Liver (tissue), 9 donors: Measurements from ENCODE around the gene DSCAM. TPM values are rescaled to one million over a fixed set of nuclear protein-coding genes. Genes with fewer than 3 reads are reported as not detected.

Experiments
- DNase-seq: peaks from one replicate; pipeline ENCODE4 v3.0.0-alpha.2; 2017; ENCODE audit warnings: low spot score
- H3K27ac ChIP-seq, 2 donors: one replicate each; pipeline ENCODE4 v1.7.0; 2013; ENCODE audit warnings: inconsistent platforms in 2 of 2, low read length in 2 of 2, control low read depth in 1 of 2, low read depth in 1 of 2, mild to moderate bottlenecking in 1 of 2
- H3K27me3 ChIP-seq, 4 donors: one replicate each; pipeline versions ENCODE4 v1.6.1 to v1.7.0; 2013; ENCODE audit warnings: low read length in 3 of 4, inconsistent platforms in 1 of 4, mild to moderate bottlenecking in 1 of 4, moderate library complexity in 1 of 4; ENCODE audit not compliant: control insufficient read depth in 4 of 4, insufficient read depth in 4 of 4
- H3K36me3 ChIP-seq, 4 donors: one replicate each; pipeline versions ENCODE4 v1.6.1 to v1.7.0; 2013; ENCODE audit warnings: low read length in 3 of 4, mild to moderate bottlenecking in 3 of 4, low read depth in 1 of 4, moderate library complexity in 1 of 4; ENCODE audit not compliant: control insufficient read depth in 4 of 4, insufficient read depth in 3 of 4
- H3K4me1 ChIP-seq, 4 donors: one replicate each; pipeline versions ENCODE4 v1.6.1 to v1.7.0; 2013; ENCODE audit warnings: low read length in 3 of 4, mild to moderate bottlenecking in 3 of 4, moderate library complexity in 1 of 4; ENCODE audit not compliant: control insufficient read depth in 4 of 4, insufficient read depth in 4 of 4
- H3K4me3 ChIP-seq, 3 donors: one replicate each; pipeline versions ENCODE4 v1.6.1 to v1.7.0; 2013; ENCODE audit warnings: low read length in 3 of 3, control low read depth in 1 of 3, low read depth in 1 of 3, mild to moderate bottlenecking in 1 of 3
- H3K9ac ChIP-seq, 2 donors: one replicate each; pipeline ENCODE4 v1.7.0; 2013; ENCODE audit warnings: low read length in 2 of 2, mild to moderate bottlenecking in 2 of 2, moderate library complexity in 2 of 2, control low read depth in 1 of 2, low read depth in 1 of 2
- H3K9me3 ChIP-seq, 4 donors: one replicate each; pipeline versions ENCODE4 v1.6.1 to v1.7.0; 2013; ENCODE audit warnings: low read length in 3 of 4; ENCODE audit not compliant: control insufficient read depth in 4 of 4
- EGR1 ChIP-seq, 2 donors: IDR thresholded peaks; 2 replicates each; pipeline ENCODE4 v1.6.1; 2016 to 2018; ENCODE audit warnings: antibody characterized with exemption in 2 of 2, low read depth in 2 of 2
- FOXA1 ChIP-seq: IDR thresholded peaks from 2 replicates; pipeline ENCODE4 v1.6.1; 2016; ENCODE audit warnings: antibody characterized with exemption
- FOXA2 ChIP-seq: IDR thresholded peaks from 2 replicates; pipeline ENCODE4 v1.6.1; 2016; ENCODE audit warnings: antibody characterized with exemption
- GABPA ChIP-seq, 2 donors: IDR thresholded peaks in 1 of 2; conservative IDR thresholded peaks in 1 of 2; 2 replicates each; pipeline ENCODE4 v1.6.1; 2016; ENCODE audit warnings: antibody characterized with exemption in 2 of 2, mild to moderate bottlenecking in 1 of 2, moderate library complexity in 1 of 2
- HNF4A ChIP-seq, 2 donors: conservative IDR thresholded peaks; 2 replicates each; pipeline ENCODE4 v1.6.1; 2016; ENCODE audit warnings: antibody characterized with exemption in 2 of 2, mild to moderate bottlenecking in 2 of 2
- HNF4G ChIP-seq: IDR thresholded peaks from 2 replicates; pipeline ENCODE4 v1.6.1; 2016; ENCODE audit warnings: antibody characterized with exemption
- JUND ChIP-seq, 2 donors: IDR thresholded peaks; 2 replicates each; pipeline ENCODE4 v1.6.1; 2016; ENCODE audit warnings: antibody characterized with exemption in 2 of 2
- NR2F2 ChIP-seq: IDR thresholded peaks from 2 replicates; pipeline ENCODE4 v1.6.1; 2016; ENCODE audit warnings: antibody characterized with exemption
- RAD21 ChIP-seq, 2 donors: IDR thresholded peaks; 2 replicates each; pipeline ENCODE4 v1.6.1; 2016; ENCODE audit warnings: antibody characterized with exemption in 2 of 2, mild to moderate bottlenecking in 2 of 2
- RXRA ChIP-seq, 2 donors: IDR thresholded peaks; 2 replicates each; pipeline ENCODE4 v1.6.1; 2017 to 2018; ENCODE audit warnings: antibody characterized with exemption in 2 of 2, mild to moderate bottlenecking in 1 of 2
- SP1 ChIP-seq: IDR thresholded peaks from 2 replicates; pipeline ENCODE4 v1.6.1; 2018; ENCODE audit warnings: antibody characterized with exemption, mild to moderate bottlenecking
- TAF1 ChIP-seq: conservative IDR thresholded peaks from 2 replicates; pipeline ENCODE4 v1.6.1; 2016; ENCODE audit warnings: antibody characterized with exemption, mild to moderate bottlenecking
- YY1 ChIP-seq: IDR thresholded peaks from 2 replicates; pipeline ENCODE4 v1.6.1; 2016; ENCODE audit warnings: antibody characterized with exemption, mild to moderate bottlenecking
- WGBS: extraction: QIAGEN DNeasy Blood & Tissue Kit; methylation state at CpG from one replicate; pipeline ENCODE4 v1.1.7; 2013; 5-methylcytosine and 5-hydroxymethylcytosine counted together
- polyA plus RNA-seq, 2 donors: library from polyadenylated mRNA; stranded (reverse) in 1 of 2; unstranded in 1 of 2; fragments of 200-250 nt in 1 of 2; fragments of >200 nt in 1 of 2; fragmentation: Nextera tagmentation in 1 of 2; extraction: Ambion mirVana in 1 of 2; gene quantifications; one replicate each; pipeline versions ENCODE4 v1.2.1 to v1.2.3, GENCODE V29; 2013 to 2015
- total RNA-seq, 2 donors: library from RNA; depleted of rRNA; stranded (reverse); fragments of >200 nt; gene quantifications; one replicate each; pipeline ENCODE4 v1.2.3, GENCODE V29; 2014
- TF ChIP-seq, protein P1 (sequence below): IDR thresholded peaks from 2 replicates; pipeline ENCODE4 v1.6.1; 2016; ENCODE audit warnings: antibody characterized with exemption
- TF ChIP-seq, protein P2 (sequence below): IDR thresholded peaks from 2 replicates; pipeline ENCODE4 v1.6.1; 2016; ENCODE audit warnings: antibody characterized with exemption, mild to moderate bottlenecking
- TF ChIP-seq, protein P3 (sequence below): IDR thresholded peaks from 2 replicates; pipeline ENCODE4 v1.6.1; 2016; ENCODE audit warnings: antibody characterized with exemption
- TF ChIP-seq, protein P4 (sequence below): IDR thresholded peaks from 2 replicates; pipeline ENCODE4 v1.6.1; 2016; ENCODE audit warnings: antibody characterized with exemption
- TF ChIP-seq, protein P5 (sequence below): fragments of 150-350 bp; IDR thresholded peaks from 2 replicates; pipeline ENCODE4 v1.5.1; 2017; ENCODE audit warnings: improper control_type of control experiment, low read depth, low read length; ENCODE audit not compliant: missing input control
- donor health status: healthy.
- donor health status: healthy.
- donor health status: healthy.
- donor health status: healthy.
- donor health status: healthy.

Gene DSCAM
- total and polyA plus RNA-seq, 4 donors: 0.02 to 0.23 (median 0.10) TPM

DNA sequence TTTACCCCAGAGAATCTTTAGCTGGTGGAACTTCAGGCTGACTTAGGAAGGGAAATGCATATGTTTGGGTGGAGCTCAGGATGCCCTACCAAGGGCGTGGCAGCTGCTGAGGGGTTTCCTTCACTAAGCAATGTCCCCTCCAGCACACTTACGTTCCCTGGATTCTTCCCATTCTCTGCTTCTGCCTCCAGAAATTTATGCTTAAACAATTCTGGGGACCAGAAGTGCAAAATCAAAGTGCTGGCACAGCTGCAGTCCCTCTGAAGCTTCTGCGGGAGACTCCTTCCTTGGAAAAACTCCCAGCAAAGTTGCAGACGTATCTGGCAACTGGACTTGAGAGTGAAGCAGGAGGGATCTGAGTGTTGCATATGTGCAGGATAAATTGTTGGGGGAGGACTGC, 576.9 kb downstream of the DSCAM start:
- WGBS: 56% methylated on average over 4 of the region's 4 CpGs
- Histone ChIP-seq H3K9ac (no peak overlapping the region), H3K27me3 (no peaks in the 10 kb centered on the region), H3K27ac (no peak overlapping the region), H3K9me3 (no peaks in the 10 kb centered on the region), H3K36me3 (no peaks in the 10 kb centered on the region), H3K4me1 (no peaks in the 10 kb centered on the region), H3K4me3 (no peak overlapping the region)
- DNase-seq: no peak
- no peak for TF ChIP-seq YY1
- TF ChIP-seq, protein P1, sequence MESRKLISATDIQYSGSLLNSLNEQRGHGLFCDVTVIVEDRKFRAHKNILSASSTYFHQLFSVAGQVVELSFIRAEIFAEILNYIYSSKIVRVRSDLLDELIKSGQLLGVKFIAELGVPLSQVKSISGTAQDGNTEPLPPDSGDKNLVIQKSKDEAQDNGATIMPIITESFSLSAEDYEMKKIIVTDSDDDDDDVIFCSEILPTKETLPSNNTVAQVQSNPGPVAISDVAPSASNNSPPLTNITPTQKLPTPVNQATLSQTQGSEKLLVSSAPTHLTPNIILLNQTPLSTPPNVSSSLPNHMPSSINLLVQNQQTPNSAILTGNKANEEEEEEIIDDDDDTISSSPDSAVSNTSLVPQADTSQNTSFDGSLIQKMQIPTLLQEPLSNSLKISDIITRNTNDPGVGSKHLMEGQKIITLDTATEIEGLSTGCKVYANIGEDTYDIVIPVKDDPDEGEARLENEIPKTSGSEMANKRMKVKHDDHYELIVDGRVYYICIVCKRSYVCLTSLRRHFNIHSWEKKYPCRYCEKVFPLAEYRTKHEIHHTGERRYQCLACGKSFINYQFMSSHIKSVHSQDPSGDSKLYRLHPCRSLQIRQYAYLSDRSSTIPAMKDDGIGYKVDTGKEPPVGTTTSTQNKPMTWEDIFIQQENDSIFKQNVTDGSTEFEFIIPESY: no peak
- TF ChIP-seq EGR1 (IDR thresholded peaks at IDR 0.05; ENCODE audit: low read depth in 2 of 2): no peak
- TF ChIP-seq, protein P2, sequence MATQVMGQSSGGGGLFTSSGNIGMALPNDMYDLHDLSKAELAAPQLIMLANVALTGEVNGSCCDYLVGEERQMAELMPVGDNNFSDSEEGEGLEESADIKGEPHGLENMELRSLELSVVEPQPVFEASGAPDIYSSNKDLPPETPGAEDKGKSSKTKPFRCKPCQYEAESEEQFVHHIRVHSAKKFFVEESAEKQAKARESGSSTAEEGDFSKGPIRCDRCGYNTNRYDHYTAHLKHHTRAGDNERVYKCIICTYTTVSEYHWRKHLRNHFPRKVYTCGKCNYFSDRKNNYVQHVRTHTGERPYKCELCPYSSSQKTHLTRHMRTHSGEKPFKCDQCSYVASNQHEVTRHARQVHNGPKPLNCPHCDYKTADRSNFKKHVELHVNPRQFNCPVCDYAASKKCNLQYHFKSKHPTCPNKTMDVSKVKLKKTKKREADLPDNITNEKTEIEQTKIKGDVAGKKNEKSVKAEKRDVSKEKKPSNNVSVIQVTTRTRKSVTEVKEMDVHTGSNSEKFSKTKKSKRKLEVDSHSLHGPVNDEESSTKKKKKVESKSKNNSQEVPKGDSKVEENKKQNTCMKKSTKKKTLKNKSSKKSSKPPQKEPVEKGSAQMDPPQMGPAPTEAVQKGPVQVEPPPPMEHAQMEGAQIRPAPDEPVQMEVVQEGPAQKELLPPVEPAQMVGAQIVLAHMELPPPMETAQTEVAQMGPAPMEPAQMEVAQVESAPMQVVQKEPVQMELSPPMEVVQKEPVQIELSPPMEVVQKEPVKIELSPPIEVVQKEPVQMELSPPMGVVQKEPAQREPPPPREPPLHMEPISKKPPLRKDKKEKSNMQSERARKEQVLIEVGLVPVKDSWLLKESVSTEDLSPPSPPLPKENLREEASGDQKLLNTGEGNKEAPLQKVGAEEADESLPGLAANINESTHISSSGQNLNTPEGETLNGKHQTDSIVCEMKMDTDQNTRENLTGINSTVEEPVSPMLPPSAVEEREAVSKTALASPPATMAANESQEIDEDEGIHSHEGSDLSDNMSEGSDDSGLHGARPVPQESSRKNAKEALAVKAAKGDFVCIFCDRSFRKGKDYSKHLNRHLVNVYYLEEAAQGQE: no peak
- no peak for TF ChIP-seq HNF4G
- TF ChIP-seq JUND (IDR thresholded peaks at IDR 0.05): no peak
- TF ChIP-seq SP1: no peak
- no peak for TF ChIP-seq HNF4A (conservative IDR thresholded peaks at IDR 0.05)
- no peak for TF ChIP-seq FOXA2
- TF ChIP-seq TAF1: no peak
- TF ChIP-seq GABPA (IDR thresholded peaks at IDR 0.05 in 1 of 2, conservative IDR thresholded peaks at IDR 0.05 in 1 of 2): no peak
- TF ChIP-seq FOXA1: no peak
- no peak for TF ChIP-seq RAD21 (IDR thresholded peaks at IDR 0.05)
- TF ChIP-seq, protein P3, sequence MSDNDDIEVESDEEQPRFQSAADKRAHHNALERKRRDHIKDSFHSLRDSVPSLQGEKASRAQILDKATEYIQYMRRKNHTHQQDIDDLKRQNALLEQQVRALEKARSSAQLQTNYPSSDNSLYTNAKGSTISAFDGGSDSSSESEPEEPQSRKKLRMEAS: no peak
- no peak for TF ChIP-seq NR2F2
- no peak for TF ChIP-seq RXRA (IDR thresholded peaks at IDR 0.05)
- TF ChIP-seq, protein P4, sequence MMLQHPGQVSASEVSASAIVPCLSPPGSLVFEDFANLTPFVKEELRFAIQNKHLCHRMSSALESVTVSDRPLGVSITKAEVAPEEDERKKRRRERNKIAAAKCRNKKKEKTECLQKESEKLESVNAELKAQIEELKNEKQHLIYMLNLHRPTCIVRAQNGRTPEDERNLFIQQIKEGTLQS: no peak
- TF ChIP-seq, protein P5, sequence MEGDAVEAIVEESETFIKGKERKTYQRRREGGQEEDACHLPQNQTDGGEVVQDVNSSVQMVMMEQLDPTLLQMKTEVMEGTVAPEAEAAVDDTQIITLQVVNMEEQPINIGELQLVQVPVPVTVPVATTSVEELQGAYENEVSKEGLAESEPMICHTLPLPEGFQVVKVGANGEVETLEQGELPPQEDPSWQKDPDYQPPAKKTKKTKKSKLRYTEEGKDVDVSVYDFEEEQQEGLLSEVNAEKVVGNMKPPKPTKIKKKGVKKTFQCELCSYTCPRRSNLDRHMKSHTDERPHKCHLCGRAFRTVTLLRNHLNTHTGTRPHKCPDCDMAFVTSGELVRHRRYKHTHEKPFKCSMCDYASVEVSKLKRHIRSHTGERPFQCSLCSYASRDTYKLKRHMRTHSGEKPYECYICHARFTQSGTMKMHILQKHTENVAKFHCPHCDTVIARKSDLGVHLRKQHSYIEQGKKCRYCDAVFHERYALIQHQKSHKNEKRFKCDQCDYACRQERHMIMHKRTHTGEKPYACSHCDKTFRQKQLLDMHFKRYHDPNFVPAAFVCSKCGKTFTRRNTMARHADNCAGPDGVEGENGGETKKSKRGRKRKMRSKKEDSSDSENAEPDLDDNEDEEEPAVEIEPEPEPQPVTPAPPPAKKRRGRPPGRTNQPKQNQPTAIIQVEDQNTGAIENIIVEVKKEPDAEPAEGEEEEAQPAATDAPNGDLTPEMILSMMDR: no peak
